IgD-negative memory B cell (primary cell): ENCODE measurements around the gene TSPAN15. TPM values are rescaled to one million over a fixed set of nuclear protein-coding genes. Genes with fewer than 3 reads are reported as not detected.

Source experiments
- H3K27ac Mint-ChIP-seq, 3 donors: one replicate each; pipeline ENCODE4 v1.8.0; 2020 to 2022; ENCODE audit warnings: mild to moderate bottlenecking in 3 of 3, mixed read lengths in 3 of 3, moderate library complexity in 1 of 3
- H3K27me3 Mint-ChIP-seq: one replicate; pipeline ENCODE4 v1.8.0; 2021; ENCODE audit warnings: mixed read lengths
- H3K36me3 Mint-ChIP-seq: one replicate; pipeline ENCODE4 v1.8.0; 2020; ENCODE audit warnings: mild to moderate bottlenecking, mixed read lengths
- H3K4me1 Mint-ChIP-seq, 3 donors: one replicate each; pipeline ENCODE4 v1.8.0; 2020 to 2022; ENCODE audit warnings: mixed read lengths in 3 of 3, mild to moderate bottlenecking in 1 of 3
- H3K4me3 Mint-ChIP-seq, 4 donors: one replicate each; pipeline ENCODE4 v1.8.0; 2020 to 2022; ENCODE audit warnings: mild to moderate bottlenecking in 4 of 4, mixed read lengths in 4 of 4, moderate library complexity in 3 of 4
- H3K9me3 Mint-ChIP-seq, 3 donors: one replicate each; pipeline ENCODE4 v1.8.0; 2020 to 2021; ENCODE audit warnings: mixed read lengths in 3 of 3, mild to moderate bottlenecking in 1 of 3
- polyA plus RNA-seq: library from polyadenylated mRNA; unstranded; fragments of 300-500 nt; fragmentation: Illumina TruSeq; gene quantifications from one replicate; pipeline ENCODE4 v1.2.3, GENCODE V29; 2021

The TSPAN15 gene
- polyA plus RNA-seq, 1 donor from 2014 or later: not detected

DNA sequence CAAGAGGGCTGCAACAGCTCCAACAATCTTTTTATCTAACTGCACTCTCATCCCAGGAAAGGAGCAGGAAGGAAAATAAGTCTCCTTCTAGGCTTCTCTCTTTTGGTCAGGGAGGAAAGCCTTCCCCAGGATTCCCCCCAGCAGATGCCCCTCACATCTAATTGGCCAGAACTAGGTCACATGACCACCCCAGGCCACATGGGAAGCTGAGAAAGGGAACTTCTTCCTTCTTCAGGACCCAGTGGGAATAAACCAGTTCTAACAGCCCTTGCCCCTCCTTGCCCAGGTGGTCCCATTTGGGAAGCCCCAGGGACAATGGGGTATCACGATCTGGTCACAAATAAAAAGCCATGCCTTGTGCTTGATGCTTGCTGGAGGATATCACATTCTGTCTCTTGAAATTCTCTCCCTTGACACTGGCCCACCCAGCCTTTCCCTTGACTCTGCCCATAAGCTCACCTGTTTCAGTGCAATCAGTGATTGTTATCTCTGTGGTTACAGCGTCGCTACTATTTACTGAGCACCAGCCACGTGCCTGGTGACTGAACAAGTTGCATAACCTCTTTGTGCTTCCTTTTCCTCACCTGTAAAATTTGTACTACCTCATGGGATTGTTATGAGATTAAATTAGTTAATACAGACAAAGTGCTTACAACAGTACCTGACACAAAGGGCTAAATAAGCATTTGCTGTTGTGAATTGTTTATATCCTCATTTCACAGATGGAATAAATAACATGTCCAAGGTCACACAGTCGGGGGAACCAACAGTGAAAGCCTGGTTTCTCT is 25.6 kb upstream of the TSPAN15 start:
- peaks cover 4% of the 10 kb centered on the region for H3K36me3 Mint-ChIP-seq
- no peak overlapping the region for H3K4me3 Mint-ChIP-seq
- peaks cover 0 to 15% (median 1%) of the 10 kb centered on the region in 3 donors for H3K4me1 Mint-ChIP-seq
- no peaks in the 10 kb centered on the region for H3K9me3 Mint-ChIP-seq
- H3K27me3 Mint-ChIP-seq: peaks cover 4% of the 10 kb centered on the region
- peak overlapping the region in 1 of 3 donors; percentile 32 for H3K27ac Mint-ChIP-seq

DNA sequence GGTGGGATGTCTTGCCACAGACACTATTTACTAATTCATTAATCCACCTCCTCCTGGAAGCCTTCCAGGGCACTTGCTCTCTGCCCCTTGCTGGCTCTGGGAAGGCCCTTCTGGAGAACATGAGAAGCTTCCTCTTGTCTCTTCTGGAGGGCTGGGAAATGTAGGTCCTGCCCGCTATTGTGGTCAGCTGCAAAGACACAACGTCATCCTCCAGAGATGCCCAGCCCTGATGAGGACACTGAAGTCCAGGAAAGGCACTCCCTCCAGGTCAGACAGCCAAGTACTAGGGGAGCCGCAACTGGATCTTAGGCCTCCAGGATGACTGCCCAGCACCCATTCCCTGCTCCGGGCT is 24.9 kb upstream of the TSPAN15 start:
- Mint-ChIP-seq H3K36me3 (peaks cover 4% of the 10 kb centered on the region), H3K9me3 (no peaks in the 10 kb centered on the region), H3K27ac (no peak overlapping the region), H3K4me1 (peaks cover 0 to 15% (median 1%) of the 10 kb centered on the region in 3 donors), H3K27me3 (peaks cover 4% of the 10 kb centered on the region), H3K4me3 (no peak overlapping the region)

DNA sequence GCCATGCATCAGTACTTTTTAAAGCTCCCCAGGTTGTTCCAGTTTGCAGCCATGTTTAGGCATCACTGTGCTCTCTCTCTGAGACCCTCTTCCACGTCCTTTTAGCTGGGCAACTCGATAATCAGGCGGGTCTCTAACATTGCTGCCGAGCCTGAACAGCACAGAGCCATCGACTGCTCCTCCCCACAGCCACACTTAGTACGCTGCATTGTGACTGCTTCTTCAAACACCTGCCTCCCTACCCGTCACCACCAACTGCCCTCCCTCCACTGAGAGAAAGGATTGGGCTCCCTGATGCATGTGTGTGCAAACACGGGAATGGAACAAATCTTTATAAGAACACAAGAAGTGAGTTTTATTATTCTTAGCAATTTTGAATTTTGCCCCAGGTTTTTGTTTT is 23.1 kb upstream of the TSPAN15 start:
- Mint-ChIP-seq H3K4me1 (peaks cover 0 to 15% (median 1%) of the 10 kb centered on the region in 3 donors), H3K9me3 (no peaks in the 10 kb centered on the region), H3K27me3 (peaks cover 4% of the 10 kb centered on the region), H3K36me3 (no peaks in the 10 kb centered on the region), H3K27ac (no peak overlapping the region), H3K4me3 (no peak overlapping the region)

DNA sequence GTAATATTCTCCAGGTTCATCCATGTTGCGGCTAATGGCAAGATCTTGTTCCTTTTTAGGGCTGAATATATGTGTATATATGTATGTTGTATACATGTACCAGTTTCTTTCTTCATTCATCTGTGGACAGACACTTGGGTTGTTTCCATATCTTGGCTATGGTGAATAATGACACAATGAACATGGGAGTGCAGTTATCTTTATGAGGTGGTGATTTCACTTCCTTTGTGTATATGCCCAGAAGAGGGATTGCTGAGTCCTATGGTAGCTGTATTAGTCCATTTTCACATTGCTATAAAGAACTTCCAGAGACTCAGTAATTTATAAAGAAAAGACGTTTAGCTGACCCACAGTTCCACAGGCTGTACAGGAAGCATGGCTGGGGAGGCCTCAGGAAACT is 17.1 kb upstream of the TSPAN15 start:
- H3K4me1 Mint-ChIP-seq: no peaks in the 10 kb centered on the region
- no peak overlapping the region for H3K4me3 Mint-ChIP-seq
- no peaks in the 10 kb centered on the region for H3K9me3 Mint-ChIP-seq
- H3K36me3 Mint-ChIP-seq: no peaks in the 10 kb centered on the region
- H3K27me3 Mint-ChIP-seq: peaks cover 16% of the 10 kb centered on the region
- no peak overlapping the region for H3K27ac Mint-ChIP-seq

DNA sequence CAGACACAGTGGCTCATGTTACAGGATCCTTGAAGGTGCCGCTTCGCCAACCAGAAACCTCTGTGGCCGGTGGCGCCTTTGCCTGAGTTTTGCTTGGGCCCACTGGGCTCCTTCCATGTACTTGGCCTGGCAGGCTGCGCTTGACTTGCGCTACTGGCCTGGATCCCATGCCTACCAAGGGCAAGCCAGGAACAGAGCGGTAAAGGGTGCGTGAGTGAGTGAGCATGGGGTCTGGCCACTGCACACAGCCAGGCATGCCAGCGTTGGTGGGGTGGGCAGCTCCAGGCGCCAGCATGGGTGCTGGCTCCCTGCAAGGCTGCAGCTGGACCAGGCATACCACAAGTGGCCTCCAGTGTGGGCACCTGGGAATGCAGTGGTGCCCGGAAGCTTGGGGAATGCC is 16.3 kb upstream of the TSPAN15 start:
- no peaks in the 10 kb centered on the region for H3K36me3 Mint-ChIP-seq
- H3K9me3 Mint-ChIP-seq: no peaks in the 10 kb centered on the region
- no peak overlapping the region for H3K4me3 Mint-ChIP-seq
- H3K27me3 Mint-ChIP-seq: peaks cover 17% of the 10 kb centered on the region
- H3K27ac Mint-ChIP-seq: no peak overlapping the region
- no peaks in the 10 kb centered on the region for H3K4me1 Mint-ChIP-seq

DNA sequence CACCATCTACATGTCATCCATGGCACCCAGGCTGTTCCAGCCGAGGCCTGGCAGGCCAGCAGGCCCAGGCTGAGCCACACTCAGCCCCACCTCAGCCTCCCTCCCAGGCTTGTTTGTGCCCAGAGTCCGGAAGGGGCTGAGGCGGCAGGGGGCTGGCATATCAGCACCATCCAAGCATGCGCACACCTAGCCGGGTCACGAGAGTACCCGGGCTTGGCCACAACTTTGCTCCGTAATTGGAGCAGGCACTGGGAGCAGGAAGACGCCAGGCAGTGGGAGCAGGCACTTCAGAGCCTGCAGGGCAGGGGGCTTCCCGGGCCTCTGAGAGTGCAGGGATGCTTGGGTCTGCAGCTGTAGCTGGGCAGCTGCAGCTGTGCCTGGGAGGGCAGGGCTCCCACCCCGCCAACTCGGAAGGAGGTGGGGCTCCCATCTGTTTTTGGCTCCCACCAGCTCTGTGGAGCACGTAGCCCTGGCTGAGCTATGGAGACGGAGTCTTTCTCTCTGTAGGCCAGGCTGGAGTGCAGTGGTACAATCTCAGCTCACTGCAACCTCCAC is 15.2 kb upstream of the TSPAN15 start:
- Mint-ChIP-seq H3K4me1 (no peaks in the 10 kb centered on the region), H3K27ac (no peak overlapping the region), H3K4me3 (no peak overlapping the region), H3K36me3 (no peaks in the 10 kb centered on the region), H3K27me3 (peaks cover 17% of the 10 kb centered on the region), H3K9me3 (no peaks in the 10 kb centered on the region)

DNA sequence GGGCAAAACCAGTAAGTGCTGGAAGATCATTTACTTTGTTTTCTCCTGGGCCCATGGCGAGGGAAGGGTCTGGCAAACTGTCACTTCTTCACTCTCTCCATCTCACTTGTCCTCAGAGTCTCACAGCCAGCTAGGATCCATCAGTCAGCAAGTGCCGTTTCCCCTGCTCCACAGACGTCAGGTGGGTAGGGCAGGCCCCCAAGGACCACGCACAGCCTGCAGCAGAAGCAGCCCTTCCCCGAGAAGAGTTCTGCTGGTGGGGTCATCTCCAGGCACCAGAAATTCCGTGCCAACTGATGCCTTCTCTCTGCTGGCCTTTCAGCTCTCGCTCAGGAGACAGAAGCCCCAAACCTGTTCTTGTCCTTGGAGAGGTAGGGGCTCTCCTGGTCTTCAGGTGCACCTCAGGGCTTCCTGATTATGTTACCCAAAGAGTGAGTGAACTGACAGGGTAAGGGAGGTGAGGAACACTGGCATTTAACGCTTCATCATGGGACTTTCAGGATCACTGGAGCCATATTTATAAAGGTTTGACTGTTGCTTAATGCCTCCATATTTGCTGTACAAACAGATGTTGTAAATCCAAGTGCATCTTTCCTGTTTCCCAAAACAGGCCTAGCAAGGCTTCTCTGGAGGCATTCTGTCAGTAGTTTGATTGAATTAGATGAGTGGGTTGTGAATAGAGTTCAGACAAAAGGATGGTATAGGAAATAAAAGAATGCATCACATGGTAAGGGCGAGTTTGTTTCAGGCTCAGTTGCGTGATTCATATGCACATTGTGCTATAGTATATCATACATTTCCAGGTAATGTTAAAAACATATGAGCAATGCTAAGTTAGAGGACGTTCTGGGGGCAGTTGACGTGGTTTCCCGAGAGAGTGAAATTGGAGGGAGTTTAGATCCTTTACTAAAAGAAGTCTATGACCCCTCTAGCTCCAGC is 13.7 kb upstream of the TSPAN15 start:
- Mint-ChIP-seq H3K4me1 (no peaks in the 10 kb centered on the region), H3K4me3 (no peak overlapping the region), H3K36me3 (no peaks in the 10 kb centered on the region), H3K9me3 (no peaks in the 10 kb centered on the region), H3K27me3 (peaks cover 17% of the 10 kb centered on the region), H3K27ac (no peak overlapping the region)

DNA sequence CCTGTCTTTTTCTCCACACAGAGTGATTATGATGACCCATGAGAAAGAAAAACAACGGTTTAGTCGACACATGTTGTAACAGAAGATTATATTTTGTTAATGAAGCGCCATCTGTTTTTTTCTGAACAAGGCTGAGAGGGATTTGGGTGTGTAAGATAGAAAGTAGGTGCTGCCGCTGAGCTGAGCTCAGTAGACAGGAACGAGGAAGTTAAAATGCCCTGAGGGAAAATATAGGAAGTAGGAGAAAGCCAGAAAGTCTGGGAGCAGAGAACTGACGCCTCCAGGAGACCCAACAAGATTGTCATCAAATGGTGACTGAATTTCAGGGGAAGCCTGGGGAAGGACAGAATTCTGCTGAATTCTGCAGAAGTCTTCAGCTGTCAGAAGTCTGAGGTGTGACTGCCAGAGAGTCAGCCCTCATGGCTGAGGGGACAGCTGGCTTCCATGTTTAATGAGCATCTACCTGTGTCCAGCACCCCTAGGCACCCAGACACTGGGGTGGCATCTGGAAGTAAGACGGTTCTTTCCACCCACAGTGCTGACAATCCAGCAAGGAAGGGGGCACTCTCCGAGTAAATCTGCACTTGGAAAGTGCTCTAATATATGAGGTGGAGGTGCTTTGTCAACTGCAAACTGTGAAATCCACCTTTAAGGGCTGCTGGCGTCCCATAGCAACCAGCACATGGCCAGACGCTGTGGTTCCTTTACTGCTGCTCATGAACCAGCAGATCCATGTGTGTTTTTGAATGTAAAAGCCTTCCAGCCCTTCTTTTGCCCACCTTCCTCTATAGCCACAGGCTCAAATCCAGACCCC is 12.5 kb upstream of the TSPAN15 start:
- Mint-ChIP-seq H3K4me1 (no peaks in the 10 kb centered on the region), H3K36me3 (no peaks in the 10 kb centered on the region), H3K27me3 (peaks cover 20% of the 10 kb centered on the region), H3K4me3 (no peak overlapping the region), H3K27ac (no peak overlapping the region), H3K9me3 (no peaks in the 10 kb centered on the region)

DNA sequence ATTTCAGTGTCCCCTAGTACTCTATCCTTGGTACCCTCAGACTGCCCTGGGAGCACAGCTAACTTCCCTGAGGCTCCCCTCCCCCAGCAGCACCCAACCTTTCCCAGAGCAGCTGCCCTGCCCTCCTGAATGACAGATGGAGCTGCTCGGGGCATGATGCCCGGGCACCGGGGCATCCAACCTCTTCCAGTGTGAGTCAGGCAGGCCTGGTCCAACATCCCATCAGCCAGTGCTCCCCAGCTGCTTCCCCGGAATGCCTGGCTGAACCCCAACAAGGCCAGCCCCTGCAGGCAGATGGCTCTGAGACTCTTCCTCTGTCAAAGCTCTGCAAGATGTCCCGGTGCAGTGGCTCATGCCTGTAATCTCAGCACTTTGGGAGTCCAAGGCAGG is 11.9 kb upstream of the TSPAN15 start:
- H3K9me3 Mint-ChIP-seq: peaks cover 0 to 1% (median 0%) of the 10 kb centered on the region in 3 donors
- H3K4me1 Mint-ChIP-seq: no peaks in the 10 kb centered on the region
- H3K27ac Mint-ChIP-seq: no peak overlapping the region
- no peaks in the 10 kb centered on the region for H3K36me3 Mint-ChIP-seq
- H3K27me3 Mint-ChIP-seq: peaks cover 21% of the 10 kb centered on the region
- H3K4me3 Mint-ChIP-seq: no peak overlapping the region

DNA sequence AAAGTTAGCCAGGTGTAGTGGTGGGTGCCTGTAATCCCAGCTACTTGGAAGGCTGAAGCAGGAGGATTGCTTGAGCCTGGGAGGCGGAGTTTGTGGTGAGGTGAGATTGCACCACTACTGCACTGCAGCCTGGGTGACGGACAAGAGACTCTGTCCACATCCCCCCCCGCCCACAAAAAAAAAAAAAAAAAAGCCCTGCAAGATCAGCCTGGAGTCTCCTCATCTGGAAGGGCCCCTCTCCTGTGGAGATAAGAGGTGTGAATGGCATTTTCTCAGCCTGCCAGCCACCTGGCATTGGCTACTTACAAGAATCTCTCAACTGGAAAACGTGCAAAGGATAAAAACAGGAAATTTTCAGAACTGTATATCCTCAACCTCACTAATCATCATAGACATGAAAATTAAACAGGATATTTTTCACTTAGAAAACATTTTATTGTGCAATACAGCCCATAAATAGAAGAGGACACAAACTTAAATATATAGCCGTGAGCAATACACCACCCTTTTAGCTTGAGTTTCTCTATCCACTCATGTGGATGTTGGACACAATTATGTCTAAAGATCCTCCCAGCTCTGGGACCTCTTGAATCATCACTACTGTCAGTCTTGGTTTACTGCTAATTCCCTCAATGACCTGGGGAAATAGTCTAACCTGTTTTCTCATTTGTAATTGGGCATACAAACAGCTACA is 11.3 kb upstream of the TSPAN15 start:
- Mint-ChIP-seq H3K4me3 (no peak overlapping the region), H3K27ac (no peak overlapping the region), H3K4me1 (no peaks in the 10 kb centered on the region), H3K27me3 (peaks cover 19% of the 10 kb centered on the region), H3K36me3 (no peaks in the 10 kb centered on the region), H3K9me3 (peaks cover 0 to 2% (median 0%) of the 10 kb centered on the region in 3 donors)

DNA sequence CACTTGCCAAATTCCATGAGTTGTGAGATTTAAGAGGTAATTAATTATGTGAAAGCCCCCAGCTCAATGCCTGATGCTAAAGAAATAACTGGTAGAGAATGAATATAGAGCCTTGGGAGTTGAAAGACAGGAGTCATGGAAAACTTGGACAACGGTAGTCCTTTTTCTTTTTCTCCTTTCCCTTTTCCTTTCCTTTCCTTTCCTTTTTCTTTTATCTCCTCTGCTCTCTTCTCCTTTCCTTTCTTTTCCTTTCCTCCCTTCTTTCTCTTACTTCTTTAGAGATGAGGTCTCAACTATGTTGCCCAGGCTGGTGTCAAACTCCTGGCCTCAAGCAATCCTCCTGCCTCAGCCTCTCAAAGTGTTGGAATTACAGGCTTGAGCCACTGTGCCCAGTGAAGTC is 7.9 kb upstream of the TSPAN15 start:
- peak overlapping the region in 1 of 3 donors; percentile 63 for H3K27ac Mint-ChIP-seq
- no peaks in the 10 kb centered on the region for H3K36me3 Mint-ChIP-seq
- H3K9me3 Mint-ChIP-seq: peaks cover 0 to 3% (median 0%) of the 10 kb centered on the region in 3 donors
- H3K4me3 Mint-ChIP-seq: no peak overlapping the region
- no peaks in the 10 kb centered on the region for H3K4me1 Mint-ChIP-seq
- peaks cover 16% of the 10 kb centered on the region for H3K27me3 Mint-ChIP-seq

DNA sequence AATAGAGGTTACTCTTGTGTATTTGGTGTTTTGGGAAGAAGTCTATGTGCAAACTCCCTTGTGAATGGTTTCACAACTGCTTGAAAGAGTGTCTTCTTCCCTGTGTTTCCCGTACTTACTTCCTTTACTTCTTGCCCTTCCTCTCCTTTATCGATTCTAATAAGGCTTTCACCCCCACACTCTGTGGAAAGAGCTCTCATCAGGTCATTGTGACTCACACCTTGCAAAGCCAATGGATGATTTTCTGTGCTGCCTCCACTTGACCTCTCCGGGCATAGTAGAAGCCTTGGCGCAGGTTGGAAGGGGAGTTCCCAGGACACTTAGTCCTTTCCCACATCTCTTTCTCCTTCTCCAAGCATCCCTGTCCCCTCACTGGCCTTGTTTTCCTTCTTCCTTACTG is 6.2 kb upstream of the TSPAN15 start:
- no peaks in the 10 kb centered on the region for H3K36me3 Mint-ChIP-seq
- H3K4me3 Mint-ChIP-seq: no peak overlapping the region
- peaks cover 0 to 3% (median 0%) of the 10 kb centered on the region in 3 donors for H3K9me3 Mint-ChIP-seq
- no peaks in the 10 kb centered on the region for H3K4me1 Mint-ChIP-seq
- H3K27ac Mint-ChIP-seq: no peak overlapping the region
- peaks cover 12% of the 10 kb centered on the region for H3K27me3 Mint-ChIP-seq

DNA sequence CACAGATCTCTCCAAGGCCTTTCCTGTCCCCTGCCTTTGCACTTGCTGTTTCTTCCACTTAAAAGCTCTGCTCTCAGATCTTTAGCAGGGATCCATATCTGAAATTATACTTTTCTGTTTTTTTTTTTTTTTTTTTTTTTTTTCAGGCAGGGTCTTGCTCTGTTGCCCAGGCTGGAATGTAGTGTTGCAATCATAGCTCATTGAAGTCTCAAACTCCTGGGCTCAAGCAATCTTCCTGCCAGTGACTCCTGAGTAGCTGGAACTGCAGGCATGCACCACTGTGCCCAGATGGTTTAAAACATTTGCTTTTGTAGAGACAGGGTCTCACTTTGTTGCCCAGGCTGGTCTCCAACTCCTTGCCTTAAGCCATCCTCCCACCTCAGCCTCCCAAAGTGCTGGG is 5.0 kb upstream of the TSPAN15 start:
- Mint-ChIP-seq H3K27me3 (peaks cover 12% of the 10 kb centered on the region), H3K36me3 (no peaks in the 10 kb centered on the region), H3K4me1 (peaks cover 0 to 3% (median 2%) of the 10 kb centered on the region in 3 donors), H3K27ac (no peak overlapping the region), H3K9me3 (peaks cover 0 to 3% (median 0%) of the 10 kb centered on the region in 3 donors), H3K4me3 (no peak overlapping the region)

DNA sequence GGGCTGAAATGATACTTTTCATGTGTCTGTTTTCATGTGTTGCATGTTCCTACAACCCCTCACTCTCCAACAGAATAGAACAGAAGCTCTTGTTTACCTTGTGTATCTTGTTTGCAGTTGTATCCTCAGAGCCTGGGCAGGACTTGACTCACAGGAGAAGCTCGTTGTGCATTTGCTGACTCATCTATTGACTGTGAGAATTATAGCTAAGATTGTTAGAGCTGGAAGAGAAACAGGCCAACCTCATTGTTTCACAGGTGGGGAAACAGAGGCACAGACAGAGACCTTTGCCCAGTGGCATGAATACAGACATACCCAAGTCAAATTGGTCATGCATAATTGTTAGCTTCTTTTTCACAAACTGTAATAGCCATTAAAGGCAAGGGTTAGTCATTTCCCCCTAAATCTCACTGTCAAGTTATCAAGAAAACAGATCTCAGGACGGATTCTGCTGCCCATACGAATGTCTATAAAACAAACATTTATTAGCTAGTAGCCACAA is 4.6 kb upstream of the TSPAN15 start:
- H3K9me3 Mint-ChIP-seq: peaks cover 0 to 3% (median 0%) of the 10 kb centered on the region in 3 donors
- peaks cover 0 to 3% (median 2%) of the 10 kb centered on the region in 3 donors for H3K4me1 Mint-ChIP-seq
- no peaks in the 10 kb centered on the region for H3K36me3 Mint-ChIP-seq
- peaks cover 14% of the 10 kb centered on the region for H3K27me3 Mint-ChIP-seq
- H3K4me3 Mint-ChIP-seq: no peak overlapping the region
- H3K27ac Mint-ChIP-seq: no peak overlapping the region
